Hepatocyte (in vitro differentiated cells): ENCODE data around the gene ZFYVE28. TPM values are rescaled to one million over a fixed set of nuclear protein-coding genes. Genes with fewer than 3 reads are reported as not detected.

Experiments used
- DNase-seq: peaks from one replicate; pipeline ENCODE4 v3.0.0-alpha.2; 2016; ENCODE audit warnings: low spot score
- H2AFZ ChIP-seq: fragments of 200-600 bp; sonication (generic); 2 replicates; pipeline ENCODE4 v1.6.0; 2016; ENCODE audit warnings: antibody characterized with exemption, mild to moderate bottlenecking
- H3K27ac ChIP-seq: fragments of 200-600 bp; sonication (generic); 2 replicates; pipeline ENCODE4 v1.5.1; 2016; ENCODE audit warnings: mild to moderate bottlenecking
- H3K27me3 ChIP-seq: fragments of 200-600 bp; sonication (generic); 2 replicates; pipeline ENCODE4 v1.6.1; 2016
- H3K36me3 ChIP-seq: fragments of 200-600 bp; sonication (generic); replicated peaks from 2 replicates; pipeline ENCODE4 v1.5.1; 2016; ENCODE audit warnings: low read depth; ENCODE audit not compliant: insufficient read depth
- H3K4me1 ChIP-seq: fragments of 200-600 bp; sonication (generic); 2 replicates; pipeline ENCODE4 v1.5.1; 2016; ENCODE audit warnings: mild to moderate bottlenecking, moderate library complexity; ENCODE audit not compliant: insufficient read depth
- H3K4me2 ChIP-seq: fragments of 200-600 bp; sonication (generic); 2 replicates; pipeline ENCODE4 v1.6.0; 2016
- H3K4me3 ChIP-seq: fragments of 200-600 bp; sonication (generic); 2 replicates; pipeline ENCODE4 v1.5.1; 2016; ENCODE audit warnings: mild to moderate bottlenecking
- H3K79me2 ChIP-seq: fragments of 200-600 bp; sonication (generic); 2 replicates; pipeline ENCODE4 v1.6.0; 2017; ENCODE audit warnings: mild to moderate bottlenecking
- H3K9me2 ChIP-seq: fragments of 200-600 bp; sonication (generic); replicated peaks from 2 replicates; pipeline ENCODE4 v1.6.0; 2017; ENCODE audit warnings: mild to moderate bottlenecking; ENCODE audit not compliant: insufficient read depth
- H3K9me3 ChIP-seq: fragments of 200-600 bp; sonication (generic); 2 replicates; pipeline ENCODE4 v1.5.1; 2016; ENCODE audit warnings: low read depth, mild to moderate bottlenecking
- H4K20me1 ChIP-seq: fragments of 200-600 bp; sonication (generic); 2 replicates; pipeline ENCODE4 v1.6.0; 2016; ENCODE audit warnings: mild to moderate bottlenecking; ENCODE audit not compliant: insufficient read depth, poor library complexity, severe bottlenecking
- EZH2 ChIP-seq: fragments of 200-600 bp; sonication (generic); IDR thresholded peaks from 2 replicates; pipeline ENCODE4 v1.6.1; 2016; ENCODE audit warnings: antibody characterized with exemption, mild to moderate bottlenecking, borderline replicate concordance
- EZH2phosphoT487 ChIP-seq: fragments of 200-600 bp; sonication (generic); IDR thresholded peaks from one replicate; pipeline ENCODE4 v1.6.1; 2018; ENCODE audit warnings: antibody characterized with exemption, mild to moderate bottlenecking, low read depth, moderate library complexity; ENCODE audit not compliant: unreplicated experiment, severe bottlenecking
- WGBS: methylation state at CpG from one replicate; pipeline ENCODE4 v1.1.6; 2016; ENCODE audit warnings: low lambda C conversion rate; ENCODE audit errors: missing lambda C conversion rate; 5-methylcytosine and 5-hydroxymethylcytosine counted together
- polyA plus RNA-seq: library from polyadenylated mRNA; unstranded; fragments of >200 nt; fragmentation: Nextera tagmentation; extraction: Ambion mirVana; gene quantifications from 2 replicates; pipeline ENCODE4 v1.2.1, GENCODE V29; 2016
- total RNA-seq: library from RNA; depleted of rRNA; stranded (reverse); fragments of >200 nt; gene quantifications from 2 replicates; pipeline ENCODE4 v1.2.3, GENCODE V29; 2014
- TF ChIP-seq, protein P1 (sequence below): fragments of 200-600 bp; sonication (generic); IDR thresholded peaks from 2 replicates; pipeline ENCODE4 v1.5.1; 2016; ENCODE audit warnings: antibody characterized with exemption, mild to moderate bottlenecking; ENCODE audit not compliant: poor library complexity

The ZFYVE28 gene
- total and polyA plus RNA-seq, 2 experiments from 2014 or later, result 2.2 to 3.4 TPM

- Histone ChIP-seq H4K20me1 (no peaks in the 10 kb centered on the region), H2AFZ (no peak overlapping the region), H3K79me2 (no peaks in the 10 kb centered on the region), H3K4me2 (no peak overlapping the region), H3K36me3 (no peaks in the 10 kb centered on the region), H3K27me3 (no peaks in the 10 kb centered on the region), H3K9me3 (no peaks in the 10 kb centered on the region), H3K27ac (peak overlapping the region; percentile 85), H3K4me1 (peaks cover 21% of the 10 kb centered on the region), H3K9me2 (no peaks in the 10 kb centered on the region), H3K4me3 (no peak overlapping the region)
- 86% methylated on average over 14 of the region's 17 CpGs for WGBS
- DNase-seq, result no peak
- TF ChIP-seq EZH2, result no peak
- no peak for TF ChIP-seq EZH2phosphoT487
- TF ChIP-seq, protein P1, sequence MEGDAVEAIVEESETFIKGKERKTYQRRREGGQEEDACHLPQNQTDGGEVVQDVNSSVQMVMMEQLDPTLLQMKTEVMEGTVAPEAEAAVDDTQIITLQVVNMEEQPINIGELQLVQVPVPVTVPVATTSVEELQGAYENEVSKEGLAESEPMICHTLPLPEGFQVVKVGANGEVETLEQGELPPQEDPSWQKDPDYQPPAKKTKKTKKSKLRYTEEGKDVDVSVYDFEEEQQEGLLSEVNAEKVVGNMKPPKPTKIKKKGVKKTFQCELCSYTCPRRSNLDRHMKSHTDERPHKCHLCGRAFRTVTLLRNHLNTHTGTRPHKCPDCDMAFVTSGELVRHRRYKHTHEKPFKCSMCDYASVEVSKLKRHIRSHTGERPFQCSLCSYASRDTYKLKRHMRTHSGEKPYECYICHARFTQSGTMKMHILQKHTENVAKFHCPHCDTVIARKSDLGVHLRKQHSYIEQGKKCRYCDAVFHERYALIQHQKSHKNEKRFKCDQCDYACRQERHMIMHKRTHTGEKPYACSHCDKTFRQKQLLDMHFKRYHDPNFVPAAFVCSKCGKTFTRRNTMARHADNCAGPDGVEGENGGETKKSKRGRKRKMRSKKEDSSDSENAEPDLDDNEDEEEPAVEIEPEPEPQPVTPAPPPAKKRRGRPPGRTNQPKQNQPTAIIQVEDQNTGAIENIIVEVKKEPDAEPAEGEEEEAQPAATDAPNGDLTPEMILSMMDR, result no peak
Measured at GRCh38 chr4:2363951-2364653, 54.3 kb downstream of the ZFYVE28 start.

DNA sequence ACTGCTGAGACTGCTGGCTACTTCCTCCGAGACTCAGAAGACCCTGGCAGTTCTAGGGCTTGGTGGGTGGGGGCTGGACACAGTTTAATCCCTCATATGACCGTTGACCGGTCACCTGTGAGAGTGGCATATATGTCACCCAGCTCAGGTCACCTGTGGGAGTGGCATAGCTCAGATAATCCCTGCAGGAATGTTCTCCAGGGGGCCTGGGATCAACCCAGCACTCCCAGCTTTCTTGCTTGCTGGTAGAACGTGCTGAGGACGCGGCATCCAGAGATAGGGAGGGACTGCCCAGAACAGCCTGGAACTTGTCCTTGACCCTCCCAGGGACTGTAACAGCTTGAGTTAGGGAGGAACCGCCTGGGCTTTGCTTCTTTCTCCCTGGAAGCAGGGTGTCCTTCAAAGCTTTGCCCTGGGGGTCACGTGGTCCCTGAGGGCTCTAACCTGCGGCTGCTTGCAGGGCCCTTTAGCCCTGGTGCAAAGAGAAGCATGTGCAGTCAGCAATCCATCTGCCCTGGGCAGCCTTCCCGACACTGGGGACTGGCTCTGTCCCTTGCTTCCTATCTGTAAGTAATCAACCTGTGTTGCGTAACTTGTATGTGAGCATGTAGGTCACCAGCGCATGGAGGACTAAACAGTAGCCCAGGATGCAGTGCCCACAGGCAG is 55.3 kb downstream of the ZFYVE28 start:
- no peak overlapping the region for H2AFZ ChIP-seq
- peak overlapping the region; percentile 85 for H3K27ac ChIP-seq
- H3K4me2 ChIP-seq, result no peak overlapping the region
- peaks cover 21% of the 10 kb centered on the region for H3K4me1 ChIP-seq
- no peaks in the 10 kb centered on the region for H3K27me3 ChIP-seq
- H3K9me3 ChIP-seq, result no peaks in the 10 kb centered on the region
- H4K20me1 ChIP-seq, result no peaks in the 10 kb centered on the region
- peak; percentile 62 for DNase-seq
- H3K4me3 ChIP-seq, result no peak overlapping the region
- 60% methylated on average over 12 of the region's 12 CpGs for WGBS
- H3K36me3 ChIP-seq, result no peaks in the 10 kb centered on the region
- TF ChIP-seq EZH2phosphoT487 (no peak), EZH2 (no peak)
- TF ChIP-seq, protein P1, result no peak
- no peaks in the 10 kb centered on the region for H3K79me2 ChIP-seq
- H3K9me2 ChIP-seq, result no peaks in the 10 kb centered on the region

GRCh38 chr4:2362266-2363055 is 56.0 kb downstream of the ZFYVE28 start:
- Histone ChIP-seq H4K20me1 (no peaks in the 10 kb centered on the region), H3K9me3 (no peaks in the 10 kb centered on the region), H3K27me3 (no peaks in the 10 kb centered on the region)

More at GRCh38 chr4:2362266-2363055, 56.0 kb downstream of the ZFYVE28 start:
- no peak overlapping the region for H3K4me3 ChIP-seq
- no peak overlapping the region for H2AFZ ChIP-seq
- H3K9me2 ChIP-seq, result no peaks in the 10 kb centered on the region
- H3K79me2 ChIP-seq, result no peaks in the 10 kb centered on the region
- no peak overlapping the region for H3K4me2 ChIP-seq
- DNase-seq, result no peak
- TF ChIP-seq, protein P1, result no peak
- TF ChIP-seq EZH2 (no peak), EZH2phosphoT487 (no peak)
- peak overlapping the region; percentile 85 for H3K27ac ChIP-seq
- WGBS, result 91% methylated on average over 15 of the region's 15 CpGs
- peaks cover 21% of the 10 kb centered on the region for H3K4me1 ChIP-seq
- H3K36me3 ChIP-seq, result no peaks in the 10 kb centered on the region
